Activated CD8-positive, alpha-beta memory T cell treated with anti-CD3 and anti-CD28 coated beads, Interleukin-2, amount 50 U/mL, for 1 hour (primary cell): ENCODE results near the gene TMEM134.
"Not testable (repeated sequence)": the region's sequence is repeated elsewhere in the genome, so short reads cannot be mapped to it uniquely, and the experiment has no call there.

Source experiments
- DNase-seq: peaks from one replicate; pipeline ENCODE4 v3.0.0-alpha.2; 2020; ENCODE audit errors: extremely low read depth

Gene TMEM134, protein sequence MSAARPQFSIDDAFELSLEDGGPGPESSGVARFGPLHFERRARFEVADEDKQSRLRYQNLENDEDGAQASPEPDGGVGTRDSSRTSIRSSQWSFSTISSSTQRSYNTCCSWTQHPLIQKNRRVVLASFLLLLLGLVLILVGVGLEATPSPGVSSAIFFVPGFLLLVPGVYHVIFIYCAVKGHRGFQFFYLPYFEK

DNA sequence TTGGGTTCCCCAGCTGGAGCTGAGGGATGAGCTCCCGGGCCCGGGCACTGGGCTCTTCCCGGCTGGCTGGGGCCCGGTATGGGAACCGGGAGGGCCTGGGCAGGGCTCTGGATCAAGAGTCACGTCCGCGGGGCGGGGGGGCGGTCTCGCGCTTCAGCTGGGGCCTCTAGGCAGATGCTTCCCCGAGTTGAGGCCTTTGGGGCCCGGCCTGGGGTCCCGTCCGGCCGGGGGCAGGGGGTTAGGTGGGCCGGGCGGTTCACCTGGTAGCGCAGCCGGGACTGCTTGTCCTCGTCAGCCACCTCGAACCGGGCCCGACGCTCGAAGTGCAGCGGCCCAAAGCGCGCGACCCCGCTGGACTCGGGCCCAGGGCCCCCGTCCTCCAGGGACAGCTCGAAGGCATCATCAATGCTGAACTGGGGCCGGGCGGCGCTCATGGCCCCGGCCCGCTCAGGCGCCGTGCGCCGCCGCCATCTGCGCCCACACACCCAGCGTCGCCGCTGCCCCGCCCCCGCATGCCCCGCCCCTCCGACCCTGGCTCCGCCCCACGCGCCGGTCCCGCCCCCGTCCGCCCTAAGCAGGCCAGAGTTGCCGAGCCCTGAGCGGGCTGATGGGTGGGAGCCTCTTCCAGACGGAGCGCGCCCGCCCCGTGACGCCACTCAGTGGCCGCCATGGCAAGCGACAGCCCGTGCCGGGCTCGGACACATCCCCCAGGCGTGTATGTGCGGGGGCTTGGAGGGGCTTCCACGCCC is at the start of gene TMEM134:
TMEM134 (minus strand) TSS at position 493 of the 749 bp plus-strand sequence; CDS start at position 434, 59 bp downstream.
- DNase-seq = peak; percentile 80

DNA sequence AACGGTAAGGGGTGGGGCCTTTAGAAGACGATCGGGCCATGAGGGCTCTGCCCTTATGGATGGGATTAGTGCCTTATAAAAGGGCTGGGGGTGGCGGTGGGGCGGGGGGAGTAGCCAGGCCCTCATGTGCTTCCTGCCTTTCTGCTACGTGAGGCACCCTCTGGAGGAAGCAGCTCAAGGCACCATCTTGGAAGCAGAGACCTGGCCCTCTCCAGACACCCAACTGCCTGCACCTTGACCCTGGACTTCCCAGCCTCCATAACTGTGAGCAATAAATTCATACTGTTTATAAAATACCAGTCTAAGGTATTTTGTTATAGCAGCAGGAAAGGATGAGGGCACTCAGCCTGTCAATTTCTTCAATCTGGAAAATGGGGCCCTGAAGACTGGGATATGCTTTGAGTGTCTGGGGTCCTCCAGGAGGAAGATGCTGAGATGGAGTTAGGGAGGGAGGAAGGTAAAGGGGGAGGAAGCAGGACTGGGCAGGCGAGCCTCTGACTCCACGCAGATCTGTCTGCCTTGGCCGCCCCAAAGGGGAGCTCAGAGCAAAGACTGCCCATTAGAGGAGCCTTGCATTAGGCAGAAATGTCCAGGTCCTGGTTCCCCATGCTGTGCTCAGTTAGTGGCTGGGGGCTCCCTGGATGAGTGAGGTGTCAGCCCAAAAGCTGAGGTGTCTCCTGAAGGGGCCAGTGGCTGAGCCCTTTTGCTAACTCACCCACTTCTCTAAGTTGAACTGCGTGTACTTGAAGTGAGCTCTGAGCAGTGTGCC is 48.9 kb upstream of the TMEM134 start:
- DNase-seq = no peak

DNA sequence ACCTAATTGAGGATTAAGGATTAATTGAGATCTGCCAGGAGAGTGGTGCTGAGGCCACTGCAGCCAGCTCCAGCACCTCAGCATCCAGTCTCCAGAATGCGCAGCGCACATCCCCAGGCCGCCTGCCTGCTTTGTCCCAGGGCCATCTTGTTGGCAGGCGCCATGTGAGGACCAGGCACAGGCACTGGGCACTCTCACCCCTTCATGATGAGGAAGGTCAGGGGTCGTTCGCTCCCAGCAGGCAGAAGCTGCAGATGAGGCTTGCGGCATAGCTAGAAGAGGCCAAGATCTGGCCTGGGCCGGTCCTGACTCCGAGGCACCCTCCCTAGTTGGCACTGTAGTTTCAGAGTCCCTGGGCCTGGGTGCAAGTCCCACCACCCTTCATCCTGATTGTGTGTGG is 47.8 kb upstream of the TMEM134 start:
- DNase-seq = no peak

DNA sequence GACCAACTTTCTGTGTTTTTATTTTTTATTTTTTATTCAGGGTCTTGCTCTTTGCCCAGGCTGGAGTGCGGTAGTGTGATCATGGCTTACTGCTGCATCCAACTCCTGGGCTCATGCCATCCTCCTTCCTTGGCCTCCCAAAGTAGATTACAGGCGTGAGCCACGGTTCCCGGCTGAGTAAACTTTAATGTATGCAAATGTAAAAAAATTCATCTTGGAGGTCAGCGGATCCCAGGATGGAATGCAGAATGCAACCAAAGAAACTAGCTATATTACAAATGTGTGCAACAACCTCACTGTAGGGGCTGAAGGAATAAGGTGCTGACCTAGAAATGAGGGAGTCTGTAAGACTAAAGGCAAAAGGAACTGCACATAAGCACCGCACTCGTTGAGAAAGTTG is 45.1 kb upstream of the TMEM134 start:
- DNase-seq = no peak

DNA sequence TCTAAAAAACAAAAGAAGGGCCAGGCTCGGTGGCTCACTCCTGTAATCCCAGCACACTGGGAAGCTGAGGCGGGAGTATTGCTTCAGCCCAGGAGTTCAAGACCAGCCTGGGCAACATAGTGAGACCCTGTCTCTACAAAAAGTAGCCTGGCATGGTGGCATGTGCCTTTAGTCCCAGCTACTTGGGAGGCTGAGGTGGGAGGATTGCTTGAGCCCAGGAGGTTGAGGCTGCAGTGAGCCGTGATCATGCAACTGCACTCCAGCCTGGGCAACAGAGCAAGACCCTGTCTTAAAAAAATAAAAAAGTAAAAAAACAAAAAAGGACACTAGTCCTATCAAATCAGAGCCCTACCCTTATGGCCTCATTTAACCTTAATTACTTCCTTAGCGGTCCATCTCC is 42.5 kb upstream of the TMEM134 start:
- DNase-seq = not testable (repeated sequence)

DNA sequence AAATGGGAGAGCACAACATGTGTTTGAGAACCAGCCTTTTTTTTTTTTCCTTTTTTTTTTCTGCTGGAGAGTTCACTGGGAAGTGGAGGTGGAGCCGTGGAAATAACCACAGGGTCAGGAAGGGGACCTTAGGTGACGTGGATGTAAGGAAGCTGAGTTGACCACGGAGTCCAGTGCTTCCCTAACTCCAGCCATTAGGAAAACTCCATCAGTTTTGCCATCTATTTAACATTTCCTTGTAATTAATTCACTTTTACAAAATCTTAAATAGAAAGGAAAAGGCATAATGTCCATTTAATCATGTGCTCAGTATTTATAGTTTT is 40.9 kb upstream of the TMEM134 start:
- no peak for DNase-seq

DNA sequence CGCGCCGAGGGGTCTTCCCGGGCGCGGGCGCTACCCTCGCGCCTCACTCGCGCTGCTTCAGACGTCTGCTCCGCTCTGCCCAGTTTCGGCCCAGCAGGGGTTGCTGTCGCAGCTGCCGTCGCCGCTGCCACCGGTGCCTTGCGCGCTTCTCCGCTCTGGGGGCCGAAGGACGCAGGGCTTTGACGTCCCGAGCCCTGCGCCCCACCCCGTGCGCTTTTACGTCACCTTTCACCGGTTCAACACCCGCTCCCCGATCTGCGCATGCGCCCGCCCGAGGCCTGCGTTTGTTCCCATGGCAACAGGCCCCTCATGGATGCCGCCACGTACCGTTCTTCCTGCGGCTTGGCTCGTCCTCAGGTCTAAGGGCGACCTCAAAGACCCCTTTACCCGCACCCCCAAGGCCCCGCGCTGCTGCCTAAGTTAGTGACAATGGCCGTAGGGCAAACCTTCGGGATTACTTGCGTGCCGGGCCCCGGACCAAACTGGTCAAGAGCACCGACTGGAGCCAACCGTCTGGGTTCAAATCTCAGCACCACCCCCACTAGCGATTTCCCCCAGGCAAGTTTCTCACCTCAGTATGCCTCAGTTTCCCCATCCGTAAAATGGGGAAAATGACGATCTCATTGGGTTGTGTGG is 39.6 kb upstream of the TMEM134 start:
- peak; percentile 100 for DNase-seq

DNA sequence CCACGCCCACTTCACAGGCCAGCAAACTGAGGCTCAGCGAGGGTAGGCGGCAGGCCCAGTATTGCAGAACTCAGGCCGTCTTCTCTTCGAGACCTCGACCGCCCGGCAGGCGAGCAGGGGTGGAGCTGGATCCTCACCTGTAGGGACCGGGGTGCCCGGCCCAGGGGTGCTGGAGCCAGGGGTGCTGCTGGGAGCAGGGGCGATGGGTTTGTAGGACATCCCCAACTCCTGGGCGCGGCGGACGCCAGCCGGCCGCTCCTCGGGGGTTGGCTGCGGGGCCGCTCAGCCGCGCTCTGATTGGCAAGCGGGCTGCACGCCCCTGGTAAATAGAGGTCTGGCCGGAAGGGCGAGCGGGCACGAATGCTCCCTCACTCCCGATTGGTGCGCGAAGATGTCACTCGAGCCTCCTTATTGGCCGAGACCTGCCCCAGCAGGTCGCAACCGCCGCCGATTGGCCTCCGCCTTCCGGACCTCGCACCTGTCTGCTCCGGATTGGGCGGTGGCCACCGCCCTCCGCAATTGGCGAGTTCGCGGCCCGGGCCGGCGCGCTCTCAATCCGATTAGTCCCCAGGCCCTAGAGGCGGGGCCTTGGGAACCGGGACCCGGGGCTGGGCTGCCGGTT is 38.9 kb upstream of the TMEM134 start, which contains the start of gene CDK2AP2:
CDK2AP2 (minus strand) TSS at position 299 of the 622 bp plus-strand sequence; CDS start at position 219, 80 bp downstream.
- peak; percentile 90 for DNase-seq

DNA sequence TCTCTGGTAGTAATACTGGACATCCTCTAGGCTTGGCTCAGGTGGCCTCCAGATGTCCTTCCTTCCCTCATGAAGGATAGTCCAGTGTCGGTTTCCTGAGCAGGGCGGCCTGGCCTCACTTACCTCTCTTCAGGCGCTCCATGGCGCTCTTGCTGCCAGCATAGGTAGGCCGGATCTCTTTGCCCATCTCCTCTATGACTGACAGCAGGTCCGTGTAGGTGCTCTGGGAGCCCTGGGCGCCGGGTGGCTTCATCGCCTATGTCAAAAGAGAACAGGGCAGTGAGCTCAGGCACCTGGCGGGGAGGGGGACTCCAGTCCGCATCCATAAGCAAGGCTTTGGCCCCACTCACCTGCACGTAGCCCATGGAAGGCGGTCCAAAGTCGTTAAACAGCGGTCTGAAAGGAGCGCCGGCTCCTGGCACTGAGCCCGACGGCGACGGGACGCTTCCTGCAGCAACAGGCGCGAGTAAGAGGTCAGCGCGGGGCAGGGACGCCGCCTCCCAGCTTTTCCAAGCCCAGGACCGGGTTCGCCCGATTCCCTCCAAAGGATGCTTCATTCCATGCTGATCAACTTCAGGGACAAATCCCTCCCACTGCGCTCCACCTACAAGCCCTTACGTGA is 38.3 kb upstream of the TMEM134 start:
- DNase-seq = no peak

DNA sequence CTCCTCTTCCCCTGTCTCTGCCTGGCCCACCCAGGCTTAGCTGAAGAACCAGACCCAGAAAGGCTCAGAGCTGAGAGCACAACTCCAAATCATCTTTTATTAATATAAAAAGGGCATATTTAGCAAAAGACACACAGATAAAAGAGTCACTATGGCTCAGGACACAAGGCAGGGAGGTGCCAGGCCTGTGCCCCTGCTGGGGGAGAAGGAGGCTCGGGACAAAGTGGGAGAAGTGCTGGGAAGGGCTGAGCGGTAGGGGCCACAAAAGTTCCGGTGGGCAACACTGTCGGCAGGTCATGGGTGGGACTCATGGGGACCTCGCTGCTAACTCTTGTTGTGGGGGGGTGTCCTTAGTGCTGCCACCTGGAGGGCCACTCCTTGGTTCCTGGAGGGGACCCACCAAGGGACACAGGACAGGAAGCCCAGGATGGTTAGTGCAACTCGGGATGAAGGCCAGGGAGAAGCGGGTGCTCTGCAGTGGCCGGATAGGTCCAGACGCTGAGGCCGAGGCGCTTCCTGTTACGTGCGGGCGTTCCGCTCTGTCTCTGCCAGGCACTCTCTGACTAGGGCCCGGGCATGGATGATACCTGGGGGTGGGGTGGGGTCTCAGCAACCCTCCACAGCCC is 37.5 kb upstream of the TMEM134 start:
- no peak for DNase-seq

DNA sequence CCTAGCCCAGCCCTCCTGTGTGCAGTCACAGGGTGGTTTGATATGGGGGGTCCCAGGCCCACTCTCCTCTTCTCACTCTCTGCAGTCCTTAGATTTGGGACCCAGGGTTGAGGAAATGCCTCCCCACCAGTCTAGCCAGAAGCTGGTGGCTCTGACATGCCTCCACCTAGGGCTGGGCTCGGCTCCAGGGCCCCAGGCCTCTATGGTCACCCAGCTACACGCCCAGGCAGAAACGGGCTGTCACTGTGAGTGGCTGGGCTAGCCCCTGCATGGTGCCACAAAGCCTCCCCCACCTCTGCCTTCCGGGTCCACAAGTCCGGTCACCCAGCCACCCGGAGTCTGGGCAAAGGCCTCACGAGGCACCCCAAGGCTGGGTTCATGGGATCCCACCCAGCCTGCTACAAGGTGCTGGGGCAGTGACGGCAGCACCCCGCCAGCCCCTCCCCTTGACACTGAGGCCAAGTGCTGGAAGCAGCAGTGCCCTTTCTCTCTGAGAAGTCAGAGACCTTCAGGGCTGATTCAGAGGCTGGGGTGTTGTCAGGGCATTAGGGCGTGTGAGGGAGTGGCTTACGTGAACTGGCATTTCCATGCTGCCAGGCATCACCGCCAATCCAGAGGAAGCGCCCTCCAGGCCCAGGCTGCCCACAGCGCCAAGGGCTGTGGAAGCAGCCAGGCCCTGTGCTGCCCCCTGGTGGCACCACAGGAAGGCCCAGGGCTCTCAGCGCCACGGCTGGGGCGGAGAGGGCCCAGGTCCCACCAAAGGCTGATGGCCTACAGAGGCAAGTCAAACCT is 36.8 kb upstream of the TMEM134 start:
- DNase-seq = peak; percentile 83

DNA sequence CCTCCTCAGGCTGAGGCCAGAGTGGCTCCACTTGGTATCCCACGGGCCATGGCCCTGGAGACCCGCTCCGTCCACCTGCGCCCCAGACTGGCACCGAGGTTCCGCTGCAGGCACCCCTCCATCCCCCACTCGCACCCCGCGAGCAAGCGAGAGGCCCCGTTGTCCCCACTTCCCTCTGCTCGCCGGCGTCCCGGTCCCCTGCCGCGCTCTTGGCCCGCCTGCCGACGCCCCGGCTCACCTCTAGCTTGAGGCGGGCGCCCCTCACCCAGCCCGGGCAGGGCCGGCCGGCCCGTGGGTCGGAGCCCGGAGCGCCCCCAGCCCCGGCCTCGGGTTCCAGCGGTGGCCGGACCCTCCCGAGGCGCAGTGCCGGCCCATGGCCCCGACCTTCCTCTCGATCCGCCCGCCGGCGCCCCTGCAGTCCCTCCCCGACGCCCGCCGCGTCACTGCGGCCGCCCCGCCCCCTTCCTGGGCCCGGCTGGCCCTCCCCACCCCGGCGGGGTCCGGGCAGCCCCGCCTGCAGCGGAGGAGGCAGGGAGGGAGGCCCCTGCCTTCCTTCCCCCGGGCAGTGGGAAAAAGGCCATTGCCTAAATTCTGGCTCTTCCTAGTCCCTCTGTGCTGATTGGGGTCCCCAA is 36.0 kb upstream of the TMEM134 start, which contains the start of gene PITPNM1:
PITPNM1 (minus strand) TSS at position 414 of the 632 bp plus-strand sequence. CDS start 1,183 bp downstream, outside the sequence.
- no peak for DNase-seq

DNA sequence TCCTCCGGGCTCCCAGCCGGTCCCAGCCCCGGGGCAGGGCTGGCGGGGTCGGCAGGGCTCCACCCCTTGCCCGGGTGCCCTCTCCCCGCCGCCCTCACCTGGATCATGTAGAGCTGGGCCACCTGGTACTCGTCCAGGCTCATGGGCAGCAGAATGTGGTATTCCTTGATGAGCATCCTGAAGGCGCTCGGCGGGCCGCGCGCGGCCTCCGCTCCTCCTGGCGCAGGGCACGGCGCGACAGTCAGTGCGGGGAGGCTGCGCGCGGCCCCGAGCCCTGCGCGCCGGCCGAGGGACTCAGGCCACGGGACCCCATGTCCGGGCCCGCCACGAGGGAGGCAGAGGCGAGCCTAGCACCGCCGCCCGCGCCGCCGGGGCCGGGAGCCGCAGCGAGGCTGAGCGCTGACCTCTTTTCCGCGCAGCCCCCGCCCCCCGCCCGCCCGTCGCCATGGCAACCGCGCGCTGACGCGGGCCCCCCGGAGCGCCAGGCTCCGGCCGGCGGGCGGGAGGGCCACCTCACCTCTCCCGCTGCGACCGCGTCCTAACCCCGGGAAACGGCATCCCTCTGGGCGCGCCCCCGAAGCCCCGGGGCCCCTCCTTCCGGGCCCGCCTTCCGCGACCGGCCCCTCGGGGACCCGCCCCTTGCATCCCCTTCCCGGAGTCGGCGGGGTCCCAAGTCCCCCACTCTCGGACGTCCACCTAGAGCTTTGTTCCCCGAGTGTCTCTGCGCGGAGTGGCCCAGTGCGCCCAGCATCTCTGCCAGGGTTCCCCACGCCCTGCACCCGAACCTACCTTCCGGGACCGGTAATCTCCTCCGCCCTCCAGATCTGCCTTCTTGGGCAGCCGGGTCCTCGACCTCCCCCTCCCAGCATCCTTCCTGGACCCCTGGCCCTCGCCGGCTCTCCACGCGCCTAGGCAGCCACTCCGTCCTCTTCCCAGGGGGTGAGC is 35.2 kb upstream of the TMEM134 start:
- no peak for DNase-seq

DNA sequence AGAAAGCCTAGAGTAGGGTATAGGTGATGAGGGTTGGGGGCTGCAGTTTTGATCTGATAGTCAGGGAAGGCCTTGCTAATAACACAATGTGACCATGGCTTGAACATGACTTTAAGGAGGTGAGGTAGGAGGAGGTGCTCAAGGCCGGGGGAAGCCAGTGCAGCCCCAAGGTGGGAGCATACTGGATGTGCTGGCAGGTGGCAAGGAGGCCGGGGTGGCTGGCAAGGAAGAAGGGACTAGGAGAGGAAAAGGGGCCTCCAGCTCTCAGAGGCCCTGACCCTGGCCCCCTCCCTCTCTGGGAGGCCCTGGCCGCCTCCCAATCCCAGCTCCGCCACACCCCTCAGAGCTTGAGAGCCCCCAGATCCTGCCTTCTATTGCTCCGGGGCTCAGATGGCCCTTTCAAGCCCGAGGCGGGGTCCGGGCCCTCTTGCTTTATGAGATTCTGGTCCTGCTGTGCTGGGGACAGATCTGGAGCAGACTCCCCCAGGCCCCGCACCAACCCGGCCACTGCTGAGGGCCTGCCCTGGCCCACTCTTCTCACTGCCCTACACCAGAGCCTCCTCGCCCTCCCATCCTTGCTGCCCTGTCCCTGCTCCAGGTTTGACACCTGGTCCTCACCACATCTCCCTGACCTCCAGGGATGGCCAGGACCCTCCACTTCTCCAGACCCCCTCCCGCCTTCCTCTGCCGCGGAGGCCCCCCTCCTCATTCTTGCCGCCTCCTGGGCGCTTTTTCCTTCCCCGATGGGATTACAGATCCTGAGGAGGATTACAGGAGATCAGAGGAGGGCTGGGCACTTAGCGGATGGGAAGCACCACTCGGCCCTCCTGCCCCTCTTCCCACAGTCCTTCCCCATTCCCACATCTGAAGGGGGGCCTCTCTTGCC is 34.3 kb upstream of the TMEM134 start:
- no peak for DNase-seq

DNA sequence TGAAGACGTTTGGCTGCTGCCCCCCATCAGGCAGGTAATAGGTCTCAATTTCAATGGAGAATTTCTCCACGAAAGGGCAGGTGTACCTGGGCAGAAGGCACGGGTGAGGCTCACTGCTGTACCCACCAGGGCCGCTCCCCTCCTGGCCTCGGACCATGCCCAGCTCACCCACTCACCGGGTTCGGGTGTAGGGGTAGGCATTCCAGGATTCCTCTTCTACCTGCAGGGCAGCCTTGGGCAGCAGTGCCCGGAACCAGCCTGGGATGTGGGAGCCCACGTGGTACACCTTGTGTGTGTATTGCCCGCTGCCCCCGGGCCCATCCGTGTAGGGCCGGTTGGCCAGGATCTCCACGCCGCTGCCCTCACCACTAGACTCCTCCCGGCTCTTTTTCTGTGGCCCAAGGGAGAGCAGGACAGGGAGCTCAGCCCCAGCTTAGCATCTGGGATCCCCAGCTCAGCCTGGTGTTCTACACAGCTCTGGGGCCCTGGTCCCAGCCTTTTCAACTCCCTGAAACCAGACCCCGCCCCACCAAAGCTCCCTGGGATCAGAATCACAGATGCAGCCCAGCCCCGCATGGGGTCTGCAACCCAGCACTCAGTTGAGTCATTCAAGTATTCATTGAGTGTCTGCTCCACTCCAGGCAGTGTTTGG is 33.4 kb upstream of the TMEM134 start:
- DNase-seq = no peak

DNA sequence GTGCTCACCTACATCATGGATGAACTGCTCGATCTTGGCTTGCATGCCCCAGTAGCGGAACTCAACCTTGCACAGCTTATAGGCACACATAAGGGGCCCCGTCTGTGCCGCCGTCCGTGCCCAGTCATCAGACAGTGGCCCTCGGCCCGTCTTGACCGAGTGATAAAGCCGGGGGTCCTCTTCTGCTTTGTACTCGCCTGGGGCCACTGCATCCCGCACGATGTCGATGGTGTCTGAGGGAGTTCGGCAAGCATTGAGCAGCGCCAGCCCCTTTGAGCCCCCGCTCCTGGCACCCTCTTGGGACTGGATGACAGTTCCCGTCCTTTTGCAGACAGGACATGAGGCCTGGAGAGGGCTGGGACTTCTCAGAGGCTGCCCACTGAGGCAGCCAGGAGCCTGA is 32.8 kb upstream of the TMEM134 start:
- no peak for DNase-seq
